ENCODE results near the gene TICRR. TPM values are rescaled to one million over a fixed set of nuclear protein-coding genes. Genes with fewer than 3 reads are reported as not detected.

TICRR gene
- total RNA-seq, 1 donor from 2014 or later, result 2.2 TPM

GRCh38 chr15:89611317-89611716, 36.0 kb downstream of the TICRR start:
- Mint-ChIP-seq H3K27ac (ENCODE audit: unreplicated experiment) (no peak overlapping the region), H3K27me3 (ENCODE audit: low read depth) (no peaks in the 10 kb centered on the region), H3K4me3 (ENCODE audit: unreplicated experiment) (no peak overlapping the region), H3K4me1 (ENCODE audit: low read depth) (no peaks in the 10 kb centered on the region), H3K9me3 (ENCODE audit: low read depth) (peaks cover 30% of the 10 kb centered on the region), H3K36me3 (ENCODE audit: low read depth) (peaks cover 33% of the 10 kb centered on the region)
- no peak for DNase-seq (ENCODE audit: low spot score)
- no peak for TF ChIP-seq CTCF (IDR thresholded peaks at IDR 0.05)

GRCh38 chr15:89613031-89613430, 37.8 kb downstream of the TICRR start:
- Mint-ChIP-seq H3K9me3 (ENCODE audit: low read depth) (peaks cover 30% of the 10 kb centered on the region), H3K27me3 (ENCODE audit: low read depth) (no peaks in the 10 kb centered on the region), H3K4me1 (ENCODE audit: low read depth) (no peaks in the 10 kb centered on the region), H3K4me3 (ENCODE audit: unreplicated experiment) (no peak overlapping the region), H3K36me3 (ENCODE audit: low read depth) (peaks cover 31% of the 10 kb centered on the region), H3K27ac (ENCODE audit: unreplicated experiment) (no peak overlapping the region)
- no peak for DNase-seq (ENCODE audit: low spot score)
- TF ChIP-seq CTCF (IDR thresholded peaks at IDR 0.05), result no peak

- Mint-ChIP-seq H3K36me3 (ENCODE audit: low read depth) (peaks cover 31% of the 10 kb centered on the region), H3K27ac (ENCODE audit: unreplicated experiment) (no peak overlapping the region), H3K4me1 (ENCODE audit: low read depth) (no peaks in the 10 kb centered on the region), H3K4me3 (ENCODE audit: unreplicated experiment) (no peak overlapping the region), H3K9me3 (ENCODE audit: low read depth) (peaks cover 30% of the 10 kb centered on the region), H3K27me3 (ENCODE audit: low read depth) (no peaks in the 10 kb centered on the region)
- no peak for DNase-seq (ENCODE audit: low spot score)
- no peak for TF ChIP-seq CTCF (IDR thresholded peaks at IDR 0.05)
Measured at GRCh38 chr15:89614164-89614563, 38.9 kb downstream of the TICRR start.

- peaks cover 29% of the 10 kb centered on the region for H3K36me3 Mint-ChIP-seq (ENCODE audit: low read depth)
- no peak for DNase-seq (ENCODE audit: low spot score)
Measured at GRCh38 chr15:89615135-89615534, 39.9 kb downstream of the TICRR start.

GRCh38 chr15:89616228-89616627, 41.0 kb downstream of the TICRR start:
- no peak for DNase-seq (ENCODE audit: low spot score)
- TF ChIP-seq CTCF (IDR thresholded peaks at IDR 0.05), result no peak
- Mint-ChIP-seq H3K36me3 (ENCODE audit: low read depth) (peaks cover 22% of the 10 kb centered on the region), H3K4me1 (ENCODE audit: low read depth) (no peaks in the 10 kb centered on the region), H3K27ac (ENCODE audit: unreplicated experiment) (no peak overlapping the region), H3K27me3 (ENCODE audit: low read depth) (no peaks in the 10 kb centered on the region), H3K4me3 (ENCODE audit: unreplicated experiment) (no peak overlapping the region), H3K9me3 (ENCODE audit: low read depth) (peaks cover 24% of the 10 kb centered on the region)

More at GRCh38 chr15:89615135-89615534, 39.9 kb downstream of the TICRR start:
- Mint-ChIP-seq H3K4me3 (ENCODE audit: unreplicated experiment) (no peak overlapping the region), H3K9me3 (ENCODE audit: low read depth) (peaks cover 30% of the 10 kb centered on the region), H3K27me3 (ENCODE audit: low read depth) (no peaks in the 10 kb centered on the region), H3K27ac (ENCODE audit: unreplicated experiment) (no peak overlapping the region), H3K4me1 (ENCODE audit: low read depth) (no peaks in the 10 kb centered on the region)
- TF ChIP-seq CTCF (IDR thresholded peaks at IDR 0.05), result no peak

Measured in chondrocyte (in vitro differentiated cells).